ENCODE data around the gene TMEM120B.
A peak's percentile ranks its signal among the peaks of the same experiment; 100 is the strongest.
"Not testable (repeated sequence)": the region's sequence is repeated elsewhere in the genome, so short reads cannot be mapped to it uniquely, and the experiment has no call there.

Gene TMEM120B

DNA sequence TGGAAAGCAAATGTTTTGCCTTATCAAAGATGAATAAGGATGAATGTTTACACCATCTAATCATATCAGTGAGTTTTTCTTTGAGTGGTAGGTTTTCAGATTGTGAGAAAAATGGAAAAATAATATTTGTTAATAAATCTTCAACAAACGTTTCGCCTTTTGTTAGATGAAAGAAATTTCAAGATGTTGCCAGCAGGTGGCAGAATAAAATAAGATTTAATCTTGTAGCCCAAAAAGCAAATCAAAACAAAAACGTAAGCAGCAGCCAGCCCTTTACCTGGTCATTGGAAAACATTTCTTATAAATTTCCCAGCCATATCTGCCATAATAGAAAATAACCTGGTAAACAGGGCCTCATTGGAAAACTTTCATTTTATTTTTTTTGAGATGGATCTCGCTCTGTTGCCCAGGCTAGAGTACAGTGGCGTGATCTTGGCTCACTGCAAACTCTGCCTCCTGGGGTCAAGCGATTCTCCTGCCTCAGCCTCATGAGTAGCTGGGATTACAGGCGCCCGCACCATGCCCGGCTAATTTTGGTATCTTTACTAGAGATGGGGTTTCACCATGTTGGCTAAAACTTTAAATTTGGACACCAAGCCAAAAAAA lies 15.4 kb upstream of the TMEM120B start:
- Histone ChIP-seq H3K4me3 (ENCODE audit: low read length, poor library complexity, severe bottlenecking) (no peak overlapping the region), H3K9me3 (ENCODE audit: insufficient read depth, low read depth, low read length) (no peaks in the 10 kb centered on the region), H3K9ac (ENCODE audit: low read depth, low read length, poor library complexity, severe bottlenecking) (no peak overlapping the region), H2AFZ (ENCODE audit: low read length) (peak overlapping the region; percentile 63; the same call in 1 of the 2 replicates), H3K36me3 (ENCODE audit: insufficient read depth, low read length) (no peaks in the 10 kb centered on the region), H3K4me1 (ENCODE audit: insufficient read depth, low read length, poor library complexity, severe bottlenecking) (no peaks in the 10 kb centered on the region), H3F3A (ENCODE audit: low read depth) (no peaks in the 10 kb centered on the region), H4K20me1 (ENCODE audit: insufficient read depth, low read length, poor library complexity, severe bottlenecking) (no peaks in the 10 kb centered on the region), H3K79me2 (ENCODE audit: insufficient read depth, low read length) (no peaks in the 10 kb centered on the region), H3K27me3 (ENCODE audit: insufficient read depth, low read length, poor library complexity, severe bottlenecking) (no peaks in the 10 kb centered on the region), H3K9me2 (replicated peaks; ENCODE audit: low read depth, low read length) (no peaks in the 10 kb centered on the region), H3K4me2 (ENCODE audit: low read depth, low read length, poor library complexity, severe bottlenecking) (no peak overlapping the region)
- no peak for TF ChIP-seq EZH2phosphoT487 (IDR thresholded peaks at IDR 0.05; ENCODE audit: borderline replicate concordance)
- TF ChIP-seq, protein P1, sequence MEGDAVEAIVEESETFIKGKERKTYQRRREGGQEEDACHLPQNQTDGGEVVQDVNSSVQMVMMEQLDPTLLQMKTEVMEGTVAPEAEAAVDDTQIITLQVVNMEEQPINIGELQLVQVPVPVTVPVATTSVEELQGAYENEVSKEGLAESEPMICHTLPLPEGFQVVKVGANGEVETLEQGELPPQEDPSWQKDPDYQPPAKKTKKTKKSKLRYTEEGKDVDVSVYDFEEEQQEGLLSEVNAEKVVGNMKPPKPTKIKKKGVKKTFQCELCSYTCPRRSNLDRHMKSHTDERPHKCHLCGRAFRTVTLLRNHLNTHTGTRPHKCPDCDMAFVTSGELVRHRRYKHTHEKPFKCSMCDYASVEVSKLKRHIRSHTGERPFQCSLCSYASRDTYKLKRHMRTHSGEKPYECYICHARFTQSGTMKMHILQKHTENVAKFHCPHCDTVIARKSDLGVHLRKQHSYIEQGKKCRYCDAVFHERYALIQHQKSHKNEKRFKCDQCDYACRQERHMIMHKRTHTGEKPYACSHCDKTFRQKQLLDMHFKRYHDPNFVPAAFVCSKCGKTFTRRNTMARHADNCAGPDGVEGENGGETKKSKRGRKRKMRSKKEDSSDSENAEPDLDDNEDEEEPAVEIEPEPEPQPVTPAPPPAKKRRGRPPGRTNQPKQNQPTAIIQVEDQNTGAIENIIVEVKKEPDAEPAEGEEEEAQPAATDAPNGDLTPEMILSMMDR (conservative IDR thresholded peaks at IDR 0.05; ENCODE audit: low read length): peak; percentile 67

DNA sequence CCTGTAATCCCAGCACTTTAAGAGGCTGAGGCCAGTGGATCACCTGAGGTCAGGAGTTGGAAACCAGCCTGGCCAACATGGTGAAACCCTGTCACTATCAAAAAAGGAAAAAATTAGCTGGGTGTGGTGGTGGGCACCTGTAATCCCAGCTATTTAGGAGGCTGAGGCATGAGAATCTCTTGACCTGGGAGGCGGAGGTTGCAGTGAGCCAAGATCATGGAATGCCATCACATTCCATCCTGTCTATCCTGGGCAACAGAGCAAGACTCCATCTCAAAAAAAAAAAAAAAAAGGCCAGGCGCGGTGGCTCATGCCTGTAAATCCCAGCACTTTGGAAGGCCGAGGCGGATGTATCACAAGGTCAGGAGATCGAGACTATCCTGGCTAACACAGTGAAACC lies 14.7 kb upstream of the TMEM120B start:
- H4K20me1 ChIP-seq (ENCODE audit: insufficient read depth, low read length, poor library complexity, severe bottlenecking); H3K36me3 ChIP-seq (ENCODE audit: insufficient read depth, low read length); H3F3A ChIP-seq (ENCODE audit: low read depth); H3K4me2 ChIP-seq (ENCODE audit: low read depth, low read length, poor library complexity, severe bottlenecking); H3K9me3 ChIP-seq (ENCODE audit: insufficient read depth, low read depth, low read length); H3K4me1 ChIP-seq (ENCODE audit: insufficient read depth, low read length, poor library complexity, severe bottlenecking); H3K9me2 ChIP-seq (replicated peaks; ENCODE audit: low read depth, low read length); H3K79me2 ChIP-seq (ENCODE audit: insufficient read depth, low read length); H3K9ac ChIP-seq (ENCODE audit: low read depth, low read length, poor library complexity, severe bottlenecking); H2AFZ ChIP-seq (ENCODE audit: low read length); H3K4me3 ChIP-seq (ENCODE audit: low read length, poor library complexity, severe bottlenecking); H3K27me3 ChIP-seq (ENCODE audit: insufficient read depth, low read length, poor library complexity, severe bottlenecking): not testable (repeated sequence)

- no peaks in the 10 kb centered on the region for H4K20me1 ChIP-seq (ENCODE audit: insufficient read depth, low read length, poor library complexity, severe bottlenecking)
- H3K4me3 ChIP-seq (ENCODE audit: low read length, poor library complexity, severe bottlenecking): no peak overlapping the region
- no peak overlapping the region for H3K9ac ChIP-seq (ENCODE audit: low read depth, low read length, poor library complexity, severe bottlenecking)
- no peak for TF ChIP-seq EZH2phosphoT487 (IDR thresholded peaks at IDR 0.05; ENCODE audit: borderline replicate concordance)
- TF ChIP-seq, protein P1 (conservative IDR thresholded peaks at IDR 0.05; ENCODE audit: low read length): no peak
- H3K4me2 ChIP-seq (ENCODE audit: low read depth, low read length, poor library complexity, severe bottlenecking): no peak overlapping the region
- H3K27me3 ChIP-seq (ENCODE audit: insufficient read depth, low read length, poor library complexity, severe bottlenecking): no peaks in the 10 kb centered on the region
- H3K79me2 ChIP-seq (ENCODE audit: insufficient read depth, low read length): no peaks in the 10 kb centered on the region
- H3K36me3 ChIP-seq (ENCODE audit: insufficient read depth, low read length): no peaks in the 10 kb centered on the region
- H3F3A ChIP-seq (ENCODE audit: low read depth): no peaks in the 10 kb centered on the region
- no peaks in the 10 kb centered on the region for H3K9me3 ChIP-seq (ENCODE audit: insufficient read depth, low read depth, low read length)
- H3K4me1 ChIP-seq (ENCODE audit: insufficient read depth, low read length, poor library complexity, severe bottlenecking): no peaks in the 10 kb centered on the region
- H3K9me2 ChIP-seq (replicated peaks; ENCODE audit: low read depth, low read length): no peaks in the 10 kb centered on the region
- H2AFZ ChIP-seq (ENCODE audit: low read length): no peak overlapping the region
These were observed 10.8 kb upstream of the TMEM120B start for GRCh38 chr12:121701667-121702277.

GRCh38 chr12:121702944-121703343 lies 9.6 kb upstream of the TMEM120B start:
- Histone ChIP-seq H3K4me3 (ENCODE audit: low read length, poor library complexity, severe bottlenecking) (no peak overlapping the region), H3K27me3 (ENCODE audit: insufficient read depth, low read length, poor library complexity, severe bottlenecking) (no peaks in the 10 kb centered on the region), H3K9me3 (ENCODE audit: insufficient read depth, low read depth, low read length) (no peaks in the 10 kb centered on the region), H3K4me2 (ENCODE audit: low read depth, low read length, poor library complexity, severe bottlenecking) (no peak overlapping the region), H4K20me1 (ENCODE audit: insufficient read depth, low read length, poor library complexity, severe bottlenecking) (no peaks in the 10 kb centered on the region), H3K9me2 (replicated peaks; ENCODE audit: low read depth, low read length) (no peaks in the 10 kb centered on the region), H3K4me1 (ENCODE audit: insufficient read depth, low read length, poor library complexity, severe bottlenecking) (no peaks in the 10 kb centered on the region), H3K36me3 (ENCODE audit: insufficient read depth, low read length) (no peaks in the 10 kb centered on the region), H3K79me2 (ENCODE audit: insufficient read depth, low read length) (no peaks in the 10 kb centered on the region), H2AFZ (ENCODE audit: low read length) (no peak overlapping the region), H3K9ac (ENCODE audit: low read depth, low read length, poor library complexity, severe bottlenecking) (no peak overlapping the region), H3F3A (ENCODE audit: low read depth) (no peaks in the 10 kb centered on the region)
- TF ChIP-seq EZH2phosphoT487 (IDR thresholded peaks at IDR 0.05; ENCODE audit: borderline replicate concordance): no peak
- TF ChIP-seq, protein P1 (conservative IDR thresholded peaks at IDR 0.05; ENCODE audit: low read length): no peak
